Measurements from ENCODE around the gene NELFCD. TPM values are rescaled to one million over a fixed set of nuclear protein-coding genes. Genes with fewer than 3 reads are reported as not detected.

NELFCD gene
- polyA plus RNA-seq, 1 donor (not counting 4 experiments of a cell fraction or from before 2014, with no cell fraction given) = 68.5 TPM

GRCh38 chr20:58950603-58951002, 30.5 kb upstream of the NELFCD start:
- no peaks in the 10 kb centered on the region for H3K9me3 ChIP-seq (ENCODE audit: control insufficient read depth, low read depth, low read length)
- no peak overlapping the region for H3K4me3 ChIP-seq (ENCODE audit: control insufficient read depth in 2 of 3, extremely low read depth in 1 of 3, insufficient read depth in 2 of 3, low read depth in 1 of 3, low read length in 3 of 3)
- H3K79me2 ChIP-seq (ENCODE audit: control insufficient read depth, insufficient read depth, low read length) = no peaks in the 10 kb centered on the region
- no peak for DNase-seq (ENCODE audit: low read depth, low spot score)
- dilution Hi-C loops (cut with MboI; ENCODE audit: extremely low pct_ligation_motif_present, low sequenced_read_pairs) = no loop called here
- no peak overlapping the region for H3K4me2 ChIP-seq (ENCODE audit: control insufficient read depth, extremely low read depth, insufficient read depth, low read depth, low read length)
- no peak overlapping the region for H3K27ac ChIP-seq (ENCODE audit: control insufficient read depth, insufficient read depth, low read length)
- TF ChIP-seq, protein P1, sequence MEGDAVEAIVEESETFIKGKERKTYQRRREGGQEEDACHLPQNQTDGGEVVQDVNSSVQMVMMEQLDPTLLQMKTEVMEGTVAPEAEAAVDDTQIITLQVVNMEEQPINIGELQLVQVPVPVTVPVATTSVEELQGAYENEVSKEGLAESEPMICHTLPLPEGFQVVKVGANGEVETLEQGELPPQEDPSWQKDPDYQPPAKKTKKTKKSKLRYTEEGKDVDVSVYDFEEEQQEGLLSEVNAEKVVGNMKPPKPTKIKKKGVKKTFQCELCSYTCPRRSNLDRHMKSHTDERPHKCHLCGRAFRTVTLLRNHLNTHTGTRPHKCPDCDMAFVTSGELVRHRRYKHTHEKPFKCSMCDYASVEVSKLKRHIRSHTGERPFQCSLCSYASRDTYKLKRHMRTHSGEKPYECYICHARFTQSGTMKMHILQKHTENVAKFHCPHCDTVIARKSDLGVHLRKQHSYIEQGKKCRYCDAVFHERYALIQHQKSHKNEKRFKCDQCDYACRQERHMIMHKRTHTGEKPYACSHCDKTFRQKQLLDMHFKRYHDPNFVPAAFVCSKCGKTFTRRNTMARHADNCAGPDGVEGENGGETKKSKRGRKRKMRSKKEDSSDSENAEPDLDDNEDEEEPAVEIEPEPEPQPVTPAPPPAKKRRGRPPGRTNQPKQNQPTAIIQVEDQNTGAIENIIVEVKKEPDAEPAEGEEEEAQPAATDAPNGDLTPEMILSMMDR (optimal IDR thresholded peaks at IDR 0.05 in 1 of 3, IDR thresholded peaks at IDR 0.05 in 1 of 3, conservative IDR thresholded peaks at IDR 0.05 in 1 of 3; ENCODE audit: extremely low read depth in 1 of 3, insufficient read depth in 2 of 3, low read length in 3 of 3) = peak in 1 of 3 experiments; percentile 32
- no peak for TF ChIP-seq EZH2 (IDR thresholded peaks at IDR 0.05; ENCODE audit: low read length)
- H4K20me1 ChIP-seq (ENCODE audit: control insufficient read depth, extremely low read depth, insufficient read depth, low read length) = no peaks in the 10 kb centered on the region
- H3K4me1 ChIP-seq (ENCODE audit: control insufficient read depth, extremely low read depth, insufficient read depth, low read length) = no peaks in the 10 kb centered on the region
- H3K36me3 ChIP-seq (ENCODE audit: control insufficient read depth in 2 of 2, extremely low read depth in 1 of 2, insufficient read depth in 2 of 2, low read length in 2 of 2) = no peaks in the 10 kb centered on the region
- H2AFZ ChIP-seq (ENCODE audit: control insufficient read depth, low read length) = no peak overlapping the region
- H3K9ac ChIP-seq (ENCODE audit: control insufficient read depth, extremely low read depth, insufficient read depth, low read length) = no peak overlapping the region
- H3K9me1 ChIP-seq (ENCODE audit: control insufficient read depth, extremely low read depth, insufficient read depth, low read length) = no peaks in the 10 kb centered on the region
- no peaks in the 10 kb centered on the region for H3K27me3 ChIP-seq (ENCODE audit: control insufficient read depth, extremely low read depth, insufficient read depth, low read length)
- no peak for FAIRE-seq

- Histone ChIP-seq H3K9me3 (ENCODE audit: control insufficient read depth, low read depth, low read length) (no peaks in the 10 kb centered on the region), H4K20me1 (ENCODE audit: control insufficient read depth, extremely low read depth, insufficient read depth, low read length) (no peaks in the 10 kb centered on the region), H3K4me3 (ENCODE audit: control insufficient read depth in 2 of 3, extremely low read depth in 1 of 3, insufficient read depth in 2 of 3, low read depth in 1 of 3, low read length in 3 of 3) (no peak overlapping the region), H3K9me1 (ENCODE audit: control insufficient read depth, extremely low read depth, insufficient read depth, low read length) (no peaks in the 10 kb centered on the region), H3K79me2 (ENCODE audit: control insufficient read depth, insufficient read depth, low read length) (no peaks in the 10 kb centered on the region), H3K4me1 (ENCODE audit: control insufficient read depth, extremely low read depth, insufficient read depth, low read length) (no peaks in the 10 kb centered on the region), H3K27me3 (ENCODE audit: control insufficient read depth, extremely low read depth, insufficient read depth, low read length) (no peaks in the 10 kb centered on the region), H3K4me2 (ENCODE audit: control insufficient read depth, extremely low read depth, insufficient read depth, low read depth, low read length) (no peak overlapping the region), H3K9ac (ENCODE audit: control insufficient read depth, extremely low read depth, insufficient read depth, low read length) (no peak overlapping the region), H3K27ac (ENCODE audit: control insufficient read depth, insufficient read depth, low read length) (no peak overlapping the region), H2AFZ (ENCODE audit: control insufficient read depth, low read length) (no peak overlapping the region), H3K36me3 (ENCODE audit: control insufficient read depth in 2 of 2, extremely low read depth in 1 of 2, insufficient read depth in 2 of 2, low read length in 2 of 2) (no peaks in the 10 kb centered on the region)
- dilution Hi-C loops (cut with MboI; ENCODE audit: extremely low pct_ligation_motif_present, low sequenced_read_pairs) = no loop called here
- TF ChIP-seq, protein P1 (optimal IDR thresholded peaks at IDR 0.05 in 1 of 3, IDR thresholded peaks at IDR 0.05 in 1 of 3, conservative IDR thresholded peaks at IDR 0.05 in 1 of 3; ENCODE audit: extremely low read depth in 1 of 3, insufficient read depth in 2 of 3, low read length in 3 of 3) = no peak
- TF ChIP-seq EZH2 (IDR thresholded peaks at IDR 0.05; ENCODE audit: low read length) = no peak
- DNase-seq (ENCODE audit: low read depth, low spot score) (no peak), FAIRE-seq (no peak)
Observed at GRCh38 chr20:58953050-58953449, 28.0 kb upstream of the NELFCD start.

Measured in keratinocyte (primary cell).